ENCODE measurements around the gene C10orf120. TPM values are rescaled to one million over a fixed set of nuclear protein-coding genes. Genes with fewer than 3 reads are reported as not detected.

The C10orf120 gene
- total and polyA plus RNA-seq, 10 of the 15 experiments (the other 5 are each of a cell fraction or from before 2014, with no cell fraction given), result not detected

DNA sequence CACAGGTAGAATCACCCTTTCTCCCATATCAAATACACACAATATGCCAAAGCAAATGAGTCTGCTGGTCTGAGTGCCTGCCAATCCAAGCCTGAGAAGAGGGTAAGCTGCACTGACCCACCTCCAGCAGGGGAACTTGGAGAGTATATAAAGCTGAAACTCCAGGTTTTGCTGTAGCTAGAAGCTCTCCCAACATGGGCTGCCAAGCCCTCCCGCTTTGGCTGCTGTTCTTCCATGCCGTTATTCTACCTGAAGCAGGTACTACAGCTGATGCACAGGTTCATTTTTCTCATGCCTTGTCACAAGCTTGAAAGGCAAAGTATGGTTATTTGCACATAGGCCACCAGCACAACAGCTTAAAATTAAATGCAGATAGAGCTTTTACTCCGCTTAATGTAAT lies 21.5 kb upstream of the C10orf120 start:
- H3K4me1 ChIP-seq (ENCODE audit: control insufficient read depth, insufficient read depth, low read length), result no peaks in the 10 kb centered on the region
- H3K36me3 ChIP-seq (ENCODE audit: control insufficient read depth in 2 of 2, insufficient read depth in 2 of 2, low read length in 1 of 2), result no peaks in the 10 kb centered on the region
- ChIA-PET CTCF (interaction anchor here (0.9 kb wide), 1 partner anchor 853 kb away, joined by 3 read pairs; no protein-coding TSS in a partner anchor), RAD21 (ENCODE audit: unreplicated experiment) (no interaction called here), POLR2A (no interaction called here), SMC1A (ENCODE audit: uncharacterized antibody, unreplicated experiment) (no interaction called here)
- H3K4me2 ChIP-seq (ENCODE audit: control insufficient read depth, insufficient read depth), result no peak overlapping the region
- H4K20me1 ChIP-seq (ENCODE audit: control insufficient read depth, insufficient read depth), result no peaks in the 10 kb centered on the region
- no peaks in the 10 kb centered on the region for H3K9me3 ChIP-seq (replicated peaks; ENCODE audit: control insufficient read depth, insufficient read depth, low read length)
- intact Hi-C loops (cut with micrococcal nuclease; ENCODE audit: unreplicated experiment) (no loop called here), in situ Hi-C loops (cut with MboI) (no loop called here)
- H3K4me3 ChIP-seq, result no peak overlapping the region
- H3K9ac ChIP-seq (ENCODE audit: control insufficient read depth, insufficient read depth, low read length), result no peak overlapping the region
- no peak overlapping the region for H3K27ac ChIP-seq (ENCODE audit: control insufficient read depth, insufficient read depth)
- no peak for FAIRE-seq
- BruUV-seq (replicated peaks), result no TSS peak
- no peak overlapping the region for H2AFZ ChIP-seq (ENCODE audit: control insufficient read depth, low read depth, low read length)
- no peaks in the 10 kb centered on the region for H3K79me2 ChIP-seq (ENCODE audit: control insufficient read depth, insufficient read depth, low read length)
- H3K27me3 ChIP-seq (replicated peaks in 1 of 2; ENCODE audit: control insufficient read depth in 2 of 2, insufficient read depth in 2 of 2, low read length in 1 of 2), result no peaks in the 10 kb centered on the region; a peak in 1 of 4 replicates
- 57% methylated on average over 3 of the region's 3 CpGs for whole genome bisulfite sequencing (ENCODE audit: insufficient coverage, insufficient replicate concordance, low lambda C conversion rate, missing lambda C conversion rate)
- no peak for ATAC-seq
- DNase-seq (ENCODE audit: low read depth, low spot score), result no peak
- no peak for TF ChIP-seq FOS (IDR thresholded peaks at IDR 0.05; ENCODE audit: borderline replicate concordance, extremely low read depth, insufficient read length)
- TF ChIP-seq FOXK2 (IDR thresholded peaks at IDR 0.05), result no peak
- TF ChIP-seq TAF1 (IDR thresholded peaks at IDR 0.05; ENCODE audit: borderline replicate concordance, low read depth, low read length), result no peak
- no peak for TF ChIP-seq EGR1 (IDR thresholded peaks at IDR 0.05; ENCODE audit: borderline replicate concordance in 1 of 2, low read depth in 2 of 2, low read length in 2 of 2)
- TF ChIP-seq, protein P1, sequence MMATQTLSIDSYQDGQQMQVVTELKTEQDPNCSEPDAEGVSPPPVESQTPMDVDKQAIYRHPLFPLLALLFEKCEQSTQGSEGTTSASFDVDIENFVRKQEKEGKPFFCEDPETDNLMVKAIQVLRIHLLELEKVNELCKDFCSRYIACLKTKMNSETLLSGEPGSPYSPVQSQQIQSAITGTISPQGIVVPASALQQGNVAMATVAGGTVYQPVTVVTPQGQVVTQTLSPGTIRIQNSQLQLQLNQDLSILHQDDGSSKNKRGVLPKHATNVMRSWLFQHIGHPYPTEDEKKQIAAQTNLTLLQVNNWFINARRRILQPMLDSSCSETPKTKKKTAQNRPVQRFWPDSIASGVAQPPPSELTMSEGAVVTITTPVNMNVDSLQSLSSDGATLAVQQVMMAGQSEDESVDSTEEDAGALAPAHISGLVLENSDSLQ (IDR thresholded peaks at IDR 0.05), result no peak
- TF ChIP-seq, protein P2, sequence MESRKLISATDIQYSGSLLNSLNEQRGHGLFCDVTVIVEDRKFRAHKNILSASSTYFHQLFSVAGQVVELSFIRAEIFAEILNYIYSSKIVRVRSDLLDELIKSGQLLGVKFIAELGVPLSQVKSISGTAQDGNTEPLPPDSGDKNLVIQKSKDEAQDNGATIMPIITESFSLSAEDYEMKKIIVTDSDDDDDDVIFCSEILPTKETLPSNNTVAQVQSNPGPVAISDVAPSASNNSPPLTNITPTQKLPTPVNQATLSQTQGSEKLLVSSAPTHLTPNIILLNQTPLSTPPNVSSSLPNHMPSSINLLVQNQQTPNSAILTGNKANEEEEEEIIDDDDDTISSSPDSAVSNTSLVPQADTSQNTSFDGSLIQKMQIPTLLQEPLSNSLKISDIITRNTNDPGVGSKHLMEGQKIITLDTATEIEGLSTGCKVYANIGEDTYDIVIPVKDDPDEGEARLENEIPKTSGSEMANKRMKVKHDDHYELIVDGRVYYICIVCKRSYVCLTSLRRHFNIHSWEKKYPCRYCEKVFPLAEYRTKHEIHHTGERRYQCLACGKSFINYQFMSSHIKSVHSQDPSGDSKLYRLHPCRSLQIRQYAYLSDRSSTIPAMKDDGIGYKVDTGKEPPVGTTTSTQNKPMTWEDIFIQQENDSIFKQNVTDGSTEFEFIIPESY (IDR thresholded peaks at IDR 0.05), result no peak
- TF ChIP-seq, protein P3, sequence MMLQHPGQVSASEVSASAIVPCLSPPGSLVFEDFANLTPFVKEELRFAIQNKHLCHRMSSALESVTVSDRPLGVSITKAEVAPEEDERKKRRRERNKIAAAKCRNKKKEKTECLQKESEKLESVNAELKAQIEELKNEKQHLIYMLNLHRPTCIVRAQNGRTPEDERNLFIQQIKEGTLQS (IDR thresholded peaks at IDR 0.05; ENCODE audit: borderline replicate concordance, extremely low read depth, low read depth, low read length), result no peak
- no peak for TF ChIP-seq NBN (IDR thresholded peaks at IDR 0.05)
- TF ChIP-seq, protein P4, sequence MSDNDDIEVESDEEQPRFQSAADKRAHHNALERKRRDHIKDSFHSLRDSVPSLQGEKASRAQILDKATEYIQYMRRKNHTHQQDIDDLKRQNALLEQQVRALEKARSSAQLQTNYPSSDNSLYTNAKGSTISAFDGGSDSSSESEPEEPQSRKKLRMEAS (IDR thresholded peaks at IDR 0.05; ENCODE audit: low read depth, low read length), result no peak
- TF ChIP-seq IKZF1 (conservative IDR thresholded peaks at IDR 0.05), result no peak
- TF ChIP-seq, protein P5, sequence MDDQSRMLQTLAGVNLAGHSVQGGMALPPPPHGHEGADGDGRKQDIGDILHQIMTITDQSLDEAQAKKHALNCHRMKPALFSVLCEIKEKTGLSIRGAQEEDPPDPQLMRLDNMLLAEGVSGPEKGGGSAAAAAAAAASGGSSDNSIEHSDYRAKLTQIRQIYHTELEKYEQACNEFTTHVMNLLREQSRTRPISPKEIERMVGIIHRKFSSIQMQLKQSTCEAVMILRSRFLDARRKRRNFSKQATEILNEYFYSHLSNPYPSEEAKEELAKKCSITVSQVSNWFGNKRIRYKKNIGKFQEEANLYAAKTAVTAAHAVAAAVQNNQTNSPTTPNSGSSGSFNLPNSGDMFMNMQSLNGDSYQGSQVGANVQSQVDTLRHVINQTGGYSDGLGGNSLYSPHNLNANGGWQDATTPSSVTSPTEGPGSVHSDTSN (IDR thresholded peaks at IDR 0.05; ENCODE audit: insufficient replicate concordance, low read depth, low read length), result no peak
- TF ChIP-seq, protein P6, sequence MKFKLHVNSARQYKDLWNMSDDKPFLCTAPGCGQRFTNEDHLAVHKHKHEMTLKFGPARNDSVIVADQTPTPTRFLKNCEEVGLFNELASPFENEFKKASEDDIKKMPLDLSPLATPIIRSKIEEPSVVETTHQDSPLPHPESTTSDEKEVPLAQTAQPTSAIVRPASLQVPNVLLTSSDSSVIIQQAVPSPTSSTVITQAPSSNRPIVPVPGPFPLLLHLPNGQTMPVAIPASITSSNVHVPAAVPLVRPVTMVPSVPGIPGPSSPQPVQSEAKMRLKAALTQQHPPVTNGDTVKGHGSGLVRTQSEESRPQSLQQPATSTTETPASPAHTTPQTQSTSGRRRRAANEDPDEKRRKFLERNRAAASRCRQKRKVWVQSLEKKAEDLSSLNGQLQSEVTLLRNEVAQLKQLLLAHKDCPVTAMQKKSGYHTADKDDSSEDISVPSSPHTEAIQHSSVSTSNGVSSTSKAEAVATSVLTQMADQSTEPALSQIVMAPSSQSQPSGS (IDR thresholded peaks at IDR 0.05; ENCODE audit: low read length), result no peak
- no peak for TF ChIP-seq SMAD5 (IDR thresholded peaks at IDR 0.05; ENCODE audit: low read depth)
- no peak for TF ChIP-seq MYB (IDR thresholded peaks at IDR 0.05; ENCODE audit: borderline replicate concordance, low read depth, low read length)

All from GM12878 (cell line).